ENCODE measurements around the gene HGS.

The HGS gene

GRCh38 chr17:81703747-81704654 is 20.2 kb downstream of the HGS start:
- DNase-seq (ENCODE audit: low spot score), result no peak

GRCh38 chr17:81705518-81706231 is 21.9 kb downstream of the HGS start:
- DNase-seq (ENCODE audit: low spot score), result no peak

GRCh38 chr17:81706232-81706611 is 22.4 kb downstream of the HGS start:
- no peak for DNase-seq (ENCODE audit: low spot score)

- no peak for DNase-seq (ENCODE audit: low spot score)
These were observed 23.2 kb downstream of the HGS start for GRCh38 chr17:81706757-81707624.

- no peak for DNase-seq (ENCODE audit: low spot score)
These were observed 24.2 kb downstream of the HGS start for GRCh38 chr17:81707725-81708646.

- no peak for DNase-seq (ENCODE audit: low spot score)
These were observed 25.0 kb downstream of the HGS start for GRCh38 chr17:81708739-81709185.

GRCh38 chr17:81710514-81711308 is 26.9 kb downstream of the HGS start:
- no peak for DNase-seq (ENCODE audit: low spot score)

GRCh38 chr17:81711814-81712467 is 28.1 kb downstream of the HGS start, which contains the start of gene SLC25A10:
Gene SLC25A10, plus strand, starts transcription at chr17:81712284. Its CDS starts 143 bp downstream, at chr17:81712427.
- peak; percentile 87 for DNase-seq (ENCODE audit: low spot score)

- peak; percentile 38 for DNase-seq (ENCODE audit: low spot score)
These were observed 28.7 kb downstream of the HGS start for GRCh38 chr17:81712468-81713003.

- no peak for DNase-seq (ENCODE audit: low spot score)
These were observed 29.3 kb downstream of the HGS start for GRCh38 chr17:81713004-81713555.

GRCh38 chr17:81713556-81714411 is 30.0 kb downstream of the HGS start:
- DNase-seq (ENCODE audit: low spot score), result peak; percentile 34

GRCh38 chr17:81714412-81715106 is 30.7 kb downstream of the HGS start:
- DNase-seq (ENCODE audit: low spot score), result no peak

GRCh38 chr17:81715107-81715871 is 31.5 kb downstream of the HGS start:
- DNase-seq (ENCODE audit: low spot score), result no peak

GRCh38 chr17:81715872-81716673 is 32.3 kb downstream of the HGS start:
- DNase-seq (ENCODE audit: low spot score), result no peak

- DNase-seq (ENCODE audit: low spot score), result no peak
These were observed 32.8 kb downstream of the HGS start for GRCh38 chr17:81716674-81716996.
